ENCODE data around the gene S100A11.

DNA sequence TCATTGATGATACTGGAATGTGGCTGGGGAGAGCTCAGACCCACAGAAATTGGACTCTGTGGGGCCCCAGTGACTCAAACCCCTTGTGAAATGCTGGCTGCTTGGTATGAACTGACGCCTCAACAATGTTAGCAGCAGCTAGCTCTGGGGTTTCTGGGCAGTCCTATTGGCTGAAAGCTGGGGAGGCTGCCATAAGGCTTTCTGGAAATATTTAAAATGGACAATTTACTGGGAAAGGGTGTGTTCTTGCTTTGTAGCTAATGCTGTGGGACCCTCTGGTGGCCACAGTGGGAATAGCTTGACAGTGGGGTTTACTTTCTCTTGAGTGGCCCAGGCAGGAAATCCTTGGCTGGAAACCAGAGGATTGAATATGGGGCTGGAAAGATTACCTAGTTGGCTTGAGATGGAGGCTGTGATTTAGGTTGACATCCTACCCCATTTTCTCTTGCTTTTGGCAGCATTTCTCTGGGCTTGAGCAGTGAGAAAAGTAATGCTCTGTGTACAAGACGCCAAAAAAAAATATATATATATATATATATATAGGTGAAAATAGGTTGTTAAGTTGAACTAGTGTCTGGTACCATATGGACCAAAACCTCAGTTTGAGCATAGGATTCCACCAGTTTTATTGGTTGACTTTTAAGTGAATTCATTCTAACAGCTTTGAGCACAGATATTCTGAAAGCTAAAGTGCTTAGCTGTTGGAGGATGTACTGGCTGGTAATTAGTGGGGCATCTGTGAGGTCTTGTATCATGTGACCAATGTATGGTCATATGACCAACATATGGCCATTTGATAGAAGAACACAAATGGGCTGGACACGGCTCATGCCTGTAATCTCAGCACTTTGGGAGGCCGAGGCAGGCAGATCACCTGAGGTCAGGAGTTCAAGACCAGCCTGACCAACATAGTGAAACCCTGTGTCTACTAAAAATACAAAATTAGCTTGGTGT, 34.9 kb downstream of the S100A11 start:
- TF ChIP-seq POLR2A (IDR thresholded peaks at IDR 0.05; ENCODE audit: low read depth, low read length) (no peak), TAF1 (IDR thresholded peaks at IDR 0.05; ENCODE audit: low read depth, low read length) (no peak), SPI1 (IDR thresholded peaks at IDR 0.05; ENCODE audit: low read depth, low read length) (no peak)

Data from GM12891 (cell line).